Activated CD4-positive, alpha-beta T cell treated with anti-CD3 and anti-CD28 coated beads for 48 hours (primary cell): Measurements from ENCODE around the gene SNW1.
"Not testable (repeated sequence)": the region's sequence is repeated elsewhere in the genome, so short reads cannot be mapped to it uniquely, and the experiment has no call there.

ENCODE experiments used
- DNase-seq: peaks from one replicate; pipeline ENCODE4 v3.0.0-alpha.2; 2020

Gene SNW1

DNA sequence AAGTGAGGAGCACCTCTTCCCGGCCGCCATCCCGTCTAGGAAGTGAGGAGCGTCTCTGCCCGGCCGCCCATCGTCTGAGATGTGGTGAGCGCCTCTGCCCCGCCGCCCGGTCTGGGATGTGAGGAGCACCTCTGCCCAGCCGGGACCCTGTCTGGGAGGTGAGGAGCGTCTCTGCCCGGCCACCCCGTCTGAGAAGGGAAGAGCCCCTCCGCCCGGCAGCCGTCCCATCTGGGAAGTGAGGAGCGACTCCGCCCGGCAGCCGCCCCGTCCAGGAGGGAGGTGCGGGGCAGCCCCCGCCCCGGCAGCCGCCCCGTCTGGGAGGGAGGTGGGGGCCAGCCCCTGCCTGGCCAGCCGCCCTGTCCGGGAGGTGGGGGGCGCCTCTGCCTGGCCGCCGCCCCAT lies 13.5 kb downstream of the SNW1 start:
- not testable (repeated sequence) for DNase-seq

GRCh38 chr14:77746064-77746702 lies 14.8 kb downstream of the SNW1 start:
- DNase-seq: no peak

GRCh38 chr14:77741438-77741837 lies 19.5 kb downstream of the SNW1 start:
- no peak for DNase-seq

- DNase-seq: peak; percentile 30
These were observed 22.3 kb downstream of the SNW1 start for GRCh38 chr14:77738559-77739250.

- DNase-seq: no peak
These were observed 29.9 kb downstream of the SNW1 start for GRCh38 chr14:77730976-77731497.

DNA sequence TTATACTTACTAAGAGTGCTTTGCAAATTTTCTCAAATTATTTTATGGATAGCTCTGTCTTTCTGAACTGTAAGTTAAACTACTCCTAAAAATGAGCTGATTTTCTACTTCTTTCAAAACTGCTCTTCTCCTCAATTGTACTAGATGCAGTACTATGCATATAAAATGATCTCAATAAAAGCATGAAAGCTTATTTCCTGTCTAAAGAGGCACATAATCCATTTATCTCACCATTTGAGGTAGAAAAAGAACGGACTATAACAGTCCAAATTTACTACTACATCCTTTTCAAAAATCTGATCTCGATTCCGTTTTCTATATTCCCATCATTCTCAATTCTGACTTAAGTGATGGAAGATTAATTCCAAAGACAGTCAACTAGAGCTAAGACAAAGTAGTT lies 38.7 kb downstream of the SNW1 start:
- DNase-seq: no peak

- no peak for DNase-seq
These were observed 39.5 kb downstream of the SNW1 start for GRCh38 chr14:77721437-77721836.

DNA sequence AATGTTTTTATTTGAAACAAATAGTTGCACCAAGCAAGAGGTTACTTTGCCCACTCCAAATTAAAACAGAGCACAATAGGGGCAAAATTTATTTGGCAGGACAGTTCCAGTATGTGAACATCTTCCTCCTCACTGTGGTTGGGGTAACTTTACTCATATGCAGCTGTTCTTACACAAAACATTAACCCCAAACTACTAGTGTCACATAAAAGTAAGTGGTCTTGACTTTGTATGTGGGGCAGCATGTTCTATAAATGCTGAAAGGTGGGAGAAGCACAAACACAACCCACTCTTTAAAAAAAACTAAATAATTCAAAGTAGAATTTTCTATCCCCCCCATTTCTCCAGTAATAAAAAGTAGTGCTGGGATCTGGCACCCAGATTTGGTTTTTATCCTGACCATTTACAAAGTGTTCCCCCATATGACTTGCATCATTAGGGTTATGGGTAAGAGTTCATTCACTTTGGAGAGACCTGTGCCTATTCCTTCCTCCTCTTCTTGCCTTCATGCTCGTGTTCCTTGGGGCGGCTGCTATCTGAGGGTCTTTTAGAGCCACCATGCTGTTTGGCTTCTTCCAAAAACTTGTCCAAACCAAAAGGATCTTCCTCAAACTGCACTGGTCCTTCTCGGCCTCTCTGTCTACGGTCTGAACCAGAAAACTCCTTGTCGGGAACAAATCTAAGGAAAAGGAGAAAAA lies 43.2 kb downstream of the SNW1 start:
- DNase-seq: no peak

- peak; percentile 45 for DNase-seq
These were observed 46.0 kb downstream of the SNW1 start for GRCh38 chr14:77714926-77715325.

GRCh38 chr14:77710364-77710763 lies 50.6 kb downstream of the SNW1 start:
- no peak for DNase-seq

DNA sequence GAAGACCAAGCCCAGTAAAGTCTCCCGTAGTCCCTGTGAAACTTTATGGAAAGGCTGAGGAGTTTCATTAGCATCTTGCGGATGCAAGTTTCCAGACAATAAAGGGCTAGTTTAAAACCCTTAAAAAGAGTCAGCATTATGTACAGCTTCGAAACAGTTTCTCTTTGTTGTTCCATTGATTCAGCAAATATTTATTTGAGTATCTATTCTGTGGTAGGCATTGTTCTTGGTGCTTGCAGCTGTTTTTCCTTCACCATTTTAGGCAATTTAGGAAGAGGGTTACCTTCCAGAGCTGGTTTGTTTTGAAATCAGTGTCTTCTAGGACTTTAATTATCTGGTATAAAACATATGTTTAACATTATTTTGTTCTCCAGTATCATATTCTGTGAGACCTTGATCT lies 51.5 kb downstream of the SNW1 start:
- no peak for DNase-seq

- no peak for DNase-seq
These were observed 52.2 kb downstream of the SNW1 start for GRCh38 chr14:77708749-77709148.

GRCh38 chr14:77707724-77708408 lies 53.1 kb downstream of the SNW1 start, which contains the start of the genes ALKBH1 and SLIRP:
Gene ALKBH1 (minus strand): TSS chr14:77708023. CDS start chr14:77708004, 19 bp downstream.
Gene SLIRP (plus strand): TSS chr14:77708103. CDS start chr14:77708112, 9 bp downstream.
- DNase-seq: peak; percentile 91

DNA sequence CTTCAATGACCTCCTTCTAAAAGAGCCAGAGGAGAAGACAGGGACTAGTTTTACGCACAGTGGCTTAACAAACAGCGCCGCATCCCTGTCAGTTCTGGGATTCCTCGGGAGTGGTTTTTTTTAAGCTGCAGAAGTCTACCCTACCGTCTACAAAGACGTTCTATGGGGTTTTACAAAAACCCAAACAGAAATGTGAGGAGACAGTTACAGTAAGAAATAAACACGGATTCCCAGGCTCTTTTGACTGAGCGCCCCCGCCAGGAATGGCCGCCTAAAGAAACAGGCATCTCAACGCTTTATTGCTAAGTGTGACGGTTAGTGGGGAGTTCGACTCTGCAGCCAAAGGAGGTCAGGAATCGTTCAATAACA lies 53.6 kb downstream of the SNW1 start:
- DNase-seq: peak; percentile 14

DNA sequence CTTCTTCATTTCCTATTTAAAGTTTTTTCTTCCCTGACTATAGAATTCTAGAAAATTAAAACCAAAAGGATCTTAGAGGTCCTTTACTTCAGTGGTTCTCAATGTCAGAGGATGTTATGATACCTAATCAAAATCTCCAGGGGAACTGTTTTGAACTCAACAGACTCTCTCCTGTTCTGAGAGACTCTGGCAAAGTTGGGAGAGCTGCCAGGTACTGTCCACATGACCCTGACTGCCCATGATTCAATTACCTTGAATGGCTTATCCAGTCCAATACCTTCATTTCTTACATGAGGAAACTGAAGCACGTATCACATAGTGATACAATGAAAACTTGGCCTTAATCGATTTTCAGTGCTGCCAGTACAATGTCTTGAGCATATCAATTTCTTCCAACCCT lies 69.7 kb downstream of the SNW1 start:
- DNase-seq: no peak

- DNase-seq: no peak
These were observed 78.8 kb downstream of the SNW1 start for GRCh38 chr14:77682158-77682553.

- no peak for DNase-seq
These were observed 79.5 kb downstream of the SNW1 start for GRCh38 chr14:77681196-77682157.

DNA sequence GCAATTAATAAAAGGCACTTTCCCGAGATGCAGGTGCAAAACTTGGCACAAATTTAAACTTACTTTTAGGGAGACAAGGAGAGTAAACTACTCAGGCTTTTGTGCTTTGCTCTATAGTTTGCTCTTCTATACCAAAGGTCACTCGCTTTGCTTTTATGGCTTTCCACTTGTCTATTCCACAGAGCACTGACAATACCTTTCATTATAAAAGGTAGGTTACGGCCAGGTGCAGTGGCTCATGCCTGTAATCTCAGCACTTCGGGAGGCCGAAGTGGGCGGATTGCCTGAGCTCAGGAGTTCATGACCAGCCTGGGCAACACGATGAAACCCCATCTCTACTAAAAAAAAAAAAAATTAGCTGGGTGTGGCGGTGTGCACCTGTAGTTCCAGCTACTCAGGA lies 86.0 kb downstream of the SNW1 start:
- no peak for DNase-seq

DNA sequence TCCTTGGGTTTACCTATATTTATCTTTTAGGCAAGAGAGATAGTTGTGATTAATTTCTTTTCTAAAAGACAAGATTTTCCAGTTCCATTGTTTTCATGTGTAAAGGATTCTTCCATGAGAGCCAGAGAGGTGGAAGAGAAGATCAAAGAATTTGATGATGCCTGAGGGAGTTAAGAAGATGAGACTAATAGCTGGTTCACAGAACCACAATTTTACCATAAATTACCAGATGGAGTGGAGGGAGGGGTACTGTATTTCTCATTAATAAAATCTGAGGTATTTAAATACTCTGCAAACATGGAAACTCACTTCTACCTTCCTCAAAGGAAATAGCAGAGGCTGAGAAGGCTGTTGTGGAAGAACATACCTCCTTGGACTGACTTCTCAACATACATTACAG lies 87.8 kb downstream of the SNW1 start:
- DNase-seq: no peak
